GM15510 (cell line): Measurements from ENCODE around the gene USP33.

ENCODE experiments used
- POLR2A ChIP-seq: IDR thresholded peaks from 3 replicates; pipeline ENCODE4 v1.6.1; 2011; ENCODE audit warnings: borderline replicate concordance; ENCODE audit not compliant: insufficient read length; ENCODE audit errors: extremely low read depth

Gene USP33

GRCh38 chr1:77759071-77760028, at the start of gene USP33:
Gene USP33, minus strand, starts transcription at chr1:77759852. Its CDS starts 18,155 bp downstream, at chr1:77741697.
- TF ChIP-seq POLR2A: peak; percentile 65

- TF ChIP-seq POLR2A: no peak
Observed at GRCh38 chr1:77803371-77803770, 43.7 kb upstream of the USP33 start.

DNA sequence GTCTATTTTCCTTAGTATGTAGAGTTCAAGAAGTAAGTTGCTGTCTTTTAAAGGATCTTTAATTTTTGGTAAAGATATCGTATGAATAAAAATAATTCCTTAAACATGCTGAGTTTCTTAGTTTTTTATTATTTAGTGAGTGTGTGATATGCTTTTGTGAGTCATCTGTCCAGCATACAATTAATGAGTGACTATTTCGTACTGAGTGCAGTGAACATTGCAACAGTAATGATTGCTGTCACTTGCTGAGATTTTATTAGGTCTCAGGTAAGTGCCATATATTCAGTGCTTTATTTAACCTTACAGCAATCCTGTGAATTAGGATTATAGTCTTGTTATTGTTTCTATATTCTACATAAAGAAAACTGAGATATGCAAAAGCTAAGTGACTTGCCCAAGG, 42.4 kb upstream of the USP33 start:
- no peak for TF ChIP-seq POLR2A

- TF ChIP-seq POLR2A: no peak
Observed at GRCh38 chr1:77797991-77798390, 38.3 kb upstream of the USP33 start.

- TF ChIP-seq POLR2A: no peak
Observed at GRCh38 chr1:77796695-77797405, 37.2 kb upstream of the USP33 start.

GRCh38 chr1:77794550-77794949, 34.9 kb upstream of the USP33 start:
- no peak for TF ChIP-seq POLR2A

- TF ChIP-seq POLR2A: no peak
Observed at GRCh38 chr1:77783141-77783540, 23.5 kb upstream of the USP33 start.

DNA sequence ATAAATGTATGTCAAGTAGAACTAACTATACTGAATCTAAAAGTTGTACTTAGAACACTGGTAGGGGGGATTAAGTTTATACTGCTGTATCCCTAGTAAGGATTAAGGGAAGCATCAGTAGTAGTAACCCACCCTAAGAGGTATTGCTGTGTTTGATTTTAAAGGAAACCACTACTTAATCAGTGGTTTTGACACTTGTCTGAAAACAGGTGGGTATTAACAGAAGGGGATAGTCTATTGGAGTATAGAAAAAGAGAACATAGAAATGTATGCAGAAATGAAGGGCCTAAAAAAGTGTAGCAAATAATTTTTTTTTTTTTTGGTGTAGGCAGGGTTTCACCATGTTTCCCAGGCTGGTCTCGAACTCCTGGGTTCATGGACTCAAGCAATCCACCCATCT, 22.0 kb upstream of the USP33 start:
- TF ChIP-seq POLR2A: no peak

GRCh38 chr1:77779529-77780281, 20.1 kb upstream of the USP33 start, which contains the start of gene MIGA1:
Gene MIGA1, plus strand, starts transcription at chr1:77779649. Its CDS starts 3,604 bp downstream, at chr1:77783253.
- peak; percentile 63 for TF ChIP-seq POLR2A

GRCh38 chr1:77776007-77776700, 16.5 kb upstream of the USP33 start:
- no peak for TF ChIP-seq POLR2A

GRCh38 chr1:77768006-77768405, 8.4 kb upstream of the USP33 start:
- TF ChIP-seq POLR2A: no peak

DNA sequence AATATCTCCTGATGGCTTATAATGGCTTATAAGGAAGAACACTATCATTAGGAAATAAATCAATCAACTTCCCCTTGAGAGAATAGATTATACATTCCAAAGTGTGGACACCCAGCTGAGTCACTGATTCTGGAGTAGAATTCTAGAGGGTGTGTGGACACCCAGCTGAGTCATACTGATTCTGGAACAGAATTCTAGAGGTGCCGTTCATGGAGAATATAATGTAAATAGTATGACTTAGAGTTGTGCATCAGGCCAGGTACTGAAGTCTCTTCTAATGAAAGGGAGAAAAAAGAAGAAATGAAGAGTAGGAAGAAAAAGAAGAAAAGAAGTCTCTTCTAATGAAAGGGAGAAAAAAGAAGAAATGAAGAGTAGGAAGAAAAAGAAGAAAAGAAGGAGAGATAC, 2.4 kb upstream of the USP33 start:
- no peak for TF ChIP-seq POLR2A

- no peak for TF ChIP-seq POLR2A
Observed at GRCh38 chr1:77757603-77758002, 2.0 kb downstream of the USP33 start.

DNA sequence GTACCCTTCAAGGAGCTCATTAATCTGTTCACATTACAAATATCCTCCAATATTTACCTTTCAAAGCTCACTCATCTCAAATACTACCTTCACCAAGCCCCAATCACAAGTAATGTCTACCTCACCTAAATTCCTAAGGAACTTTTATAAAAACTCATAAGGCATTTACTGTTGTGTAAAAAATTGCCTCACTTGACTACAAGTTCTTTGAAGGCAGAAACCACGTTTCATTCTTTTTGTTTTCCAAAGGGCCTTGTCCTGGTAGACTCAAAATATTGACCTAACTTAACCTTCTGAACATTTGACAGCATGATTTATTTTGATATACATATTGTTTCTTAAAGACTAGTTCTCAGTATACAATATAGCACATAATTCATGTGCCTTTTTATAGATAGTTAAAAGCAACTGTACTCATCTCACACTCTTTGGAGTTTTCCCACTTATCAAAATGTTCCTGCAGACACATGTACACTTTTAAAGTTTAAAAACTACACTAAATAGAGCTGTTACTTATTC, 2.5 kb downstream of the USP33 start:
- TF ChIP-seq POLR2A: no peak
